Heart left ventricle (tissue), 13 donors: Measurements from ENCODE around the gene CDKL2.

Experiments used
- CTCF ChIP-seq, 12 donors: fragments of 200-600 bp; sonication (generic) in 4 of 12; IDR thresholded peaks; one replicate each; pipeline versions ENCODE4 v1.5.0 to v1.8.0; 2018 to 2022; ENCODE audit warnings: antibody characterized with exemption in 12 of 12, mild to moderate bottlenecking in 5 of 12
- POLR2A ChIP-seq, 2 donors: fragments of 450-650 bp; IDR thresholded peaks; one replicate each; pipeline ENCODE4 v1.6.1; 2017; ENCODE audit warnings: antibody characterized with exemption in 2 of 2, mild to moderate bottlenecking in 2 of 2, moderate library complexity in 2 of 2
- donor health status: ischemic (EF 13 %, LVEDD 7.1; RV severe dilation, severe dysfunction).
- donor health status: DM: no; HTN: yes; CAD: no.
- donor health status: DM: no; HTN: no; CAD: no.
- donor health status: ischemic (EF 25% LVEDD 6.9; RV normal size, moderate dysfunction).
- donor health status: ischemic (EF 25% LVEDD 5.7; RV mildly dilated, moderate dysfunction).
- donor health status: ischemic (EF 35%, LVEDD 5.7; RV mildly dilated, moderate dysfunction).
- donor health status: nonischemic (EF 11% LVEDD 7.7; RV severe dilation, severe dysfunction).
- donor health status: DM: yes; HTN: yes; CAD: no.
- donor health status: PGD.
- donor health status: ischemic (EF 29% LVEDD 5.4; RV normal size, mild dysfunction).
- donor health status: nonischemic (EF 23%, LVEDD 6.1; RV moderate dilation, normal function).

GRCh38 chr4:75552452-75552851, 77.9 kb downstream of the CDKL2 start:
- TF ChIP-seq CTCF (IDR thresholded peaks at IDR 0.05), result no peak
- no peak for TF ChIP-seq POLR2A (IDR thresholded peaks at IDR 0.05)
